ENCODE measurements around the gene BAIAP2L1. TPM values are rescaled to one million over a fixed set of nuclear protein-coding genes. Genes with fewer than 3 reads are reported as not detected.

The BAIAP2L1 gene
- total and polyA plus RNA-seq, 2 experiments from 2014 or later, result 24.1 to 38.3 TPM

DNA sequence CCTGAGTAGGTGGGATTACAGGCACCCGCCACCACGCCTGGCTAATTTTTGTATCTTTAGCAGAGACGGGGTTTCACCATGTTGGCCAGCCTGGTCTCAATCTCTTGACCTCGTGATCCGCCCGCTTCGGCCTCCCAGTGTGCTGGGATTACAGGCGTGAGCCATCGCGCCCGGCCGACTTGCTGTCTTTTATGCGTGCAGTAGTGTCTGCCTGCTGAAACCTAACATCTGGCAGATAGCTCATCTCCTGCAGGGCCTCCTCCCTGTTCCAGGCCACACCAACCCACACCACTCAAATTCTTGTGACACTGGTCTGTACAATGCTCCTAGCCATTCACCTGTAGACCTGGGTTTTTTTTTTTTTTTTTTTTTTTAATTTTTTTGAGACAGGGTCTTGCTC is 41.5 kb downstream of the BAIAP2L1 start (continued):
- TF ChIP-seq, protein P1, sequence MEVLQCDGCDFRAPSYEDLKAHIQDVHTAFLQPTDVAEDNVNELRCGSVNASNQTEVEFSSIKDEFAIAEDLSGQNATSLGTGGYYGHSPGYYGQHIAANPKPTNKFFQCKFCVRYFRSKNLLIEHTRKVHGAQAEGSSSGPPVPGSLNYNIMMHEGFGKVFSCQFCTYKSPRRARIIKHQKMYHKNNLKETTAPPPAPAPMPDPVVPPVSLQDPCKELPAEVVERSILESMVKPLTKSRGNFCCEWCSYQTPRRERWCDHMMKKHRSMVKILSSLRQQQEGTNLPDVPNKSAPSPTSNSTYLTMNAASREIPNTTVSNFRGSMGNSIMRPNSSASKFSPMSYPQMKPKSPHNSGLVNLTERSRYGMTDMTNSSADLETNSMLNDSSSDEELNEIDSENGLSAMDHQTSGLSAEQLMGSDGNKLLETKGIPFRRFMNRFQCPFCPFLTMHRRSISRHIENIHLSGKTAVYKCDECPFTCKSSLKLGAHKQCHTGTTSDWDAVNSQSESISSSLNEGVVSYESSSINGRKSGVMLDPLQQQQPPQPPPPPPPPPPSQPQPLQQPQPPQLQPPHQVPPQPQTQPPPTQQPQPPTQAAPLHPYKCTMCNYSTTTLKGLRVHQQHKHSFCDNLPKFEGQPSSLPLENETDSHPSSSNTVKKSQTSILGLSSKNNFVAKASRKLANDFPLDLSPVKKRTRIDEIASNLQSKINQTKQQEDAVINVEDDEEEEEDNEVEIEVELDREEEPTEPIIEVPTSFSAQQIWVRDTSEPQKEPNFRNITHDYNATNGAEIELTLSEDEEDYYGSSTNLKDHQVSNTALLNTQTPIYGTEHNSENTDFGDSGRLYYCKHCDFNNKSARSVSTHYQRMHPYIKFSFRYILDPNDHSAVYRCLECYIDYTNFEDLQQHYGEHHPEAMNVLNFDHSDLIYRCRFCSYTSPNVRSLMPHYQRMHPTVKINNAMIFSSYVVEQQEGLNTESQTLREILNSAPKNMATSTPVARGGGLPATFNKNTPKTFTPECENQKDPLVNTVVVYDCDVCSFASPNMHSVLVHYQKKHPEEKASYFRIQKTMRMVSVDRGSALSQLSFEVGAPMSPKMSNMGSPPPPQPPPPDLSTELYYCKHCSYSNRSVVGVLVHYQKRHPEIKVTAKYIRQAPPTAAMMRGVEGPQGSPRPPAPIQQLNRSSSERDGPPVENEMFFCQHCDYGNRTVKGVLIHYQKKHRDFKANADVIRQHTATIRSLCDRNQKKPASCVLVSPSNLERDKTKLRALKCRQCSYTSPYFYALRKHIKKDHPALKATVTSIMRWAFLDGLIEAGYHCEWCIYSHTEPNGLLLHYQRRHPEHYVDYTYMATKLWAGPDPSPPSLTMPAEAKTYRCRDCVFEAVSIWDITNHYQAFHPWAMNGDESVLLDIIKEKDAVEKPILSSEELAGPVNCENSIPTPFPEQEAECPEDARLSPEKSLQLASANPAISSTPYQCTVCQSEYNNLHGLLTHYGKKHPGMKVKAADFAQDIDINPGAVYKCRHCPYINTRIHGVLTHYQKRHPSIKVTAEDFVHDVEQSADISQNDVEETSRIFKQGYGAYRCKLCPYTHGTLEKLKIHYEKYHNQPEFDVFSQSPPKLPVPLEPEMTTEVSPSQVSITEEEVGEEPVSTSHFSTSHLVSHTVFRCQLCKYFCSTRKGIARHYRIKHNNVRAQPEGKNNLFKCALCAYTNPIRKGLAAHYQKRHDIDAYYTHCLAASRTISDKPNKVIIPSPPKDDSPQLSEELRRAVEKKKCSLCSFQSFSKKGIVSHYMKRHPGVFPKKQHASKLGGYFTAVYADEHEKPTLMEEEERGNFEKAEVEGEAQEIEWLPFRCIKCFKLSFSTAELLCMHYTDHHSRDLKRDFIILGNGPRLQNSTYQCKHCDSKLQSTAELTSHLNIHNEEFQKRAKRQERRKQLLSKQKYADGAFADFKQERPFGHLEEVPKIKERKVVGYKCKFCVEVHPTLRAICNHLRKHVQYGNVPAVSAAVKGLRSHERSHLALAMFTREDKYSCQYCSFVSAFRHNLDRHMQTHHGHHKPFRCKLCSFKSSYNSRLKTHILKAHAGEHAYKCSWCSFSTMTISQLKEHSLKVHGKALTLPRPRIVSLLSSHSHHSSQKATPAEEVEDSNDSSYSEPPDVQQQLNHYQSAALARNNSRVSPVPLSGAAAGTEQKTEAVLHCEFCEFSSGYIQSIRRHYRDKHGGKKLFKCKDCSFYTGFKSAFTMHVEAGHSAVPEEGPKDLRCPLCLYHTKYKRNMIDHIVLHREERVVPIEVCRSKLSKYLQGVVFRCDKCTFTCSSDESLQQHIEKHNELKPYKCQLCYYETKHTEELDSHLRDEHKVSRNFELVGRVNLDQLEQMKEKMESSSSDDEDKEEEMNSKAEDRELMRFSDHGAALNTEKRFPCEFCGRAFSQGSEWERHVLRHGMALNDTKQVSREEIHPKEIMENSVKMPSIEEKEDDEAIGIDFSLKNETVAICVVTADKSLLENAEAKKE (CRISPR knock-in tag; IDR thresholded peaks at IDR 0.05), result no peak
- no peak for TF ChIP-seq CTCF (conservative IDR thresholded peaks at IDR 0.05; ENCODE audit: low read depth in 2 of 2)

GRCh38 chr7:98358706-98359105 is 42.2 kb downstream of the BAIAP2L1 start:
- no peak overlapping the region for H3K27ac Mint-ChIP-seq
- no peak overlapping the region for H3K27ac ChIP-seq (ENCODE audit: low read depth)
- H3F3A ChIP-seq (replicated peaks; ENCODE audit: low read depth), result no peaks in the 10 kb centered on the region; the same call in 1 of the 2 replicates

More at GRCh38 chr7:98358706-98359105, 42.2 kb downstream of the BAIAP2L1 start:
- H2AFZ ChIP-seq, result no peak overlapping the region
- peaks cover 9% of the 10 kb centered on the region; the same call in 1 of the 2 replicates for H4K20me1 ChIP-seq (replicated peaks; ENCODE audit: insufficient read depth)
- Mint-ChIP-seq H3K27me3 (ENCODE audit: insufficient read depth, low read depth, poor library complexity) (no peaks in the 10 kb centered on the region), H3K36me3 (ENCODE audit: low read depth) (peaks cover 35% of the 10 kb centered on the region), H3K4me3 (no peak overlapping the region), H3K9me3 (no peaks in the 10 kb centered on the region), H3K4me1 (peaks cover 37% of the 10 kb centered on the region)
- no peaks in the 10 kb centered on the region for H3K36me3 ChIP-seq (ENCODE audit: insufficient read depth)
- H3K27me3 ChIP-seq (ENCODE audit: insufficient read depth), result no peaks in the 10 kb centered on the region
- ATAC-seq, result no peak
- peaks cover 30% of the 10 kb centered on the region for H3K4me1 ChIP-seq (ENCODE audit: insufficient read depth)
- no peak overlapping the region for H3K4me3 ChIP-seq
- TF ChIP-seq STAT1 (IDR thresholded peaks at IDR 0.05; ENCODE audit: unreplicated experiment) (no peak), NANOG (IDR thresholded peaks at IDR 0.05; ENCODE audit: borderline replicate concordance) (no peak), EZH2phosphoT487 (IDR thresholded peaks at IDR 0.05; ENCODE audit: unreplicated experiment) (no peak), ZNF114 (CRISPR knock-in tag; IDR thresholded peaks at IDR 0.05) (no peak)
- TF ChIP-seq, protein P1 (CRISPR knock-in tag; IDR thresholded peaks at IDR 0.05), result no peak
- no peak overlapping the region for H3K4me2 ChIP-seq
- no peak for DNase-seq (ENCODE audit: low spot score)
- no peaks in the 10 kb centered on the region; the same call in 1 of the 2 replicates for H3K79me2 ChIP-seq (replicated peaks; ENCODE audit: insufficient read depth)
- no peaks in the 10 kb centered on the region for H3K9me2 ChIP-seq (ENCODE audit: insufficient read depth)

Measured in GM23338 (cell line).